A549 (cell line): ENCODE measurements around the gene OR2H1. TPM values are rescaled to one million over a fixed set of nuclear protein-coding genes. Genes with fewer than 3 reads are reported as not detected.

Experiments used
- ATAC-seq, 2 experiments: fragments of 200-7000 bp in 1 of 2; fragments of >200 bp in 1 of 2; cut with Nextera tagmentation in 1 of 2; cut with Tn5 transposase in 1 of 2; 3 replicates each; pipeline versions ENCODE4 v1.8.0 to v1.9.1; 2018 to 2020; ENCODE audit warnings: mild to moderate bottlenecking in 1 of 2, moderate library complexity in 1 of 2
- CTCF ChIA-PET: fragments of 300-600 bp; sonication (Branson Sonifier 250); formaldehyde crosslinking; extraction: SDS; loops from one replicate; lab custom pipeline; 2021; ENCODE audit warnings: antibody characterized with exemption, inconsistent platforms; lab: Yijun Ruan, JAX
- POLR2A ChIA-PET: fragments of 350-600 bp; formaldehyde crosslinking; extraction: SDS; loops from one replicate; lab custom pipeline; 2021; ENCODE audit warnings: antibody characterized with exemption, inconsistent platforms; lab: Yijun Ruan, JAX
- DNase-seq, 2 experiments: peaks; one replicate each; pipeline versions ENCODE4 v3.0.0 to v3.0.0-alpha.2; 2011 to 2016; ENCODE audit warnings: low read depth in 1 of 2, low spot score in 1 of 2
- FAIRE-seq: peaks from 2 replicates; lab custom pipeline; 2011; peaks lifted over from hg19 to GRCh38; lab: Jason Lieb, UNC
- H3K27ac ChIP-seq, 2 experiments: fragments of >200 bp; sonication (Bioruptor Twin); formaldehyde crosslinking; 3 replicates each; pipeline ENCODE4 v1.5.1; 2016 to 2017
- H3K4me1 ChIP-seq: fragments of >200 bp; sonication (Bioruptor Twin); formaldehyde crosslinking; 3 replicates; pipeline ENCODE4 v1.6.1; 2016
- H3K4me2 ChIP-seq: fragments of >200 bp; sonication (Bioruptor Twin); formaldehyde crosslinking; 3 replicates; pipeline ENCODE4 v1.6.1; 2016
- H3K4me3 ChIP-seq: fragments of >200 bp; sonication (Bioruptor Twin); formaldehyde crosslinking; 3 replicates; pipeline ENCODE4 v1.5.1; 2016
- H3K9me3 ChIP-seq: fragments of >200 bp; sonication (Bioruptor Twin); formaldehyde crosslinking; 3 replicates; pipeline ENCODE4 v1.6.1; 2016
- CBX2 ChIP-seq: fragments of 200-600 bp; sonication (generic); IDR thresholded peaks from 2 replicates; pipeline ENCODE4 v1.6.1; 2016; ENCODE audit warnings: low read depth, mild to moderate bottlenecking, borderline replicate concordance
- CHD4 ChIP-seq: fragments of 200-600 bp; sonication (generic); IDR thresholded peaks from 2 replicates; pipeline ENCODE4 v1.6.1; 2016; ENCODE audit warnings: antibody characterized with exemption, mild to moderate bottlenecking, borderline replicate concordance
- CTCF ChIP-seq: fragments of >200 bp; sonication (Bioruptor Twin); formaldehyde crosslinking; IDR thresholded peaks from 3 replicates; pipeline ENCODE4 v1.5.1; 2016
- EP300 ChIP-seq, 2 experiments: fragments of >200 bp; sonication (Bioruptor Twin); formaldehyde crosslinking; IDR thresholded peaks; 2 replicates in 1 of 2; 3 replicates in 1 of 2; pipeline ENCODE4 v1.6.1; 2016 to 2017
- FOSB ChIP-seq: fragments of 250-450 bp; sonication (Bioruptor Pico); IDR thresholded peaks from 2 replicates; pipeline ENCODE4 v1.5.0; 2020; ENCODE audit warnings: mild to moderate bottlenecking, moderate library complexity
- FOSL2 ChIP-seq, 2 experiments: fragments of 450-650 bp in 1 of 2; fragments of >200 bp in 1 of 2; sonication (Bioruptor Twin) in 1 of 2; formaldehyde crosslinking; IDR thresholded peaks; 2 replicates each; pipeline versions ENCODE4 v1.5.0 to v1.6.1; 2016 to 2020; ENCODE audit warnings: mild to moderate bottlenecking in 1 of 2, moderate library complexity in 1 of 2
- HOXB5 ChIP-seq: fragments of 250-450 bp; sonication (Bioruptor Pico); IDR thresholded peaks from 2 replicates; pipeline ENCODE4 v1.5.0; 2020; ENCODE audit warnings: mild to moderate bottlenecking, moderate library complexity
- KDM1A ChIP-seq: fragments of 200-600 bp; sonication (generic); IDR thresholded peaks from 2 replicates; pipeline ENCODE4 v1.6.1; 2016; ENCODE audit warnings: low read depth, mild to moderate bottlenecking
- KDM5A ChIP-seq: fragments of 200-600 bp; sonication (generic); IDR thresholded peaks from 2 replicates; pipeline ENCODE4 v1.6.1; 2016; ENCODE audit warnings: antibody characterized with exemption, mild to moderate bottlenecking
- NPAS2 ChIP-seq: fragments of 250-450 bp; sonication (Bioruptor Pico); IDR thresholded peaks from 2 replicates; pipeline ENCODE4 v1.8.0; 2022; ENCODE audit warnings: mild to moderate bottlenecking, moderate library complexity, borderline replicate concordance
- NR3C1 ChIP-seq: fragments of >200 bp; sonication (Bioruptor Twin); formaldehyde crosslinking; IDR thresholded peaks from 3 replicates; pipeline ENCODE4 v1.6.1; 2017
- POLR2A ChIP-seq: IDR thresholded peaks from 2 replicates; pipeline ENCODE4 v1.6.1; 2012; ENCODE audit warnings: mild to moderate bottlenecking, low read length
- RFX5 ChIP-seq: fragments of 450-650 bp; IDR thresholded peaks from 2 replicates; pipeline ENCODE4 v1.7.1; 2014; ENCODE audit warnings: antibody characterized with exemption, mild to moderate bottlenecking, moderate library complexity
- TP53 ChIP-seq: fragments of 250-450 bp; sonication (Bioruptor Pico); IDR thresholded peaks from 2 replicates; pipeline ENCODE4 v1.5.0; 2021; ENCODE audit warnings: mild to moderate bottlenecking, moderate library complexity
- USF2 ChIP-seq: fragments of 450-650 bp; IDR thresholded peaks from 2 replicates; pipeline ENCODE4 v1.6.1; 2014; ENCODE audit warnings: antibody characterized with exemption
- WGBS: methylation state at CpG from one replicate; pipeline ENCODE4 v1.1.6; 2017; ENCODE audit errors: missing lambda C conversion rate; 5-methylcytosine and 5-hydroxymethylcytosine counted together
- polyA plus RNA-seq, 4 experiments: library from polyadenylated mRNA; depleted of rRNA in 3 of 4; stranded (reverse); fragments of >200 nt; fragmentation: RNase III in 1 of 4; extraction: RNeasy Plus Mini Kit Qiagen cat#74134 plus additional on column Dnase treatment in 1 of 4; gene quantifications; 2 replicates in 3 of 4; 3 replicates in 1 of 4; pipeline ENCODE4 v1.2.3, GENCODE V29; 2011 to 2017

Gene OR2H1
- polyA plus RNA-seq, 2 of the 4 experiments (the other 2 are of a cell fraction) = not detected

- TF ChIP-seq HOXB5 = no peak
- TF ChIP-seq KDM1A = no peak
- TF ChIP-seq NR3C1 = no peak
- no peak for TF ChIP-seq TP53 (CRISPR knock-in tag)
- no peak for TF ChIP-seq CBX2
These were observed 36.3 kb downstream of the OR2H1 start (continued) for GRCh38 chr6:29493261-29493660.

GRCh38 chr6:29494131-29494530, 37.2 kb downstream of the OR2H1 start:
- 10% methylated on average over 2 of the region's 2 CpGs for WGBS
- CTCF ChIA-PET = no interaction called here
- FAIRE-seq = no peak

GRCh38 chr6:29495571-29495970, 38.6 kb downstream of the OR2H1 start:
- ChIA-PET CTCF (interaction anchor here (0.6 kb wide), 1 partner anchor 100 kb away, joined by 5 read pairs; no protein-coding TSS in a partner anchor), POLR2A (no interaction called here)
- 16% methylated on average over 4 of the region's 4 CpGs for WGBS
- Histone ChIP-seq H3K4me2 (no peak overlapping the region), H3K27ac (no peak overlapping the region), H3K4me3 (no peak overlapping the region), H3K4me1 (no peaks in the 10 kb centered on the region), H3K9me3 (no peaks in the 10 kb centered on the region)
- no peak for TF ChIP-seq NPAS2 (CRISPR knock-in tag)
- TF ChIP-seq KDM5A = no peak
- TF ChIP-seq CTCF = no peak
- TF ChIP-seq CBX2 = no peak
- TF ChIP-seq CHD4 = no peak
- TF ChIP-seq FOSL2 (IDR thresholded peaks at IDR 0.05) = no peak
- no peak for TF ChIP-seq FOSL2 (CRISPR knock-in tag; IDR thresholded peaks at IDR 0.05)
- FAIRE-seq (no peak), DNase-seq (no peak), ATAC-seq (no peak)

More at GRCh38 chr6:29494131-29494530, 37.2 kb downstream of the OR2H1 start:
- Histone ChIP-seq H3K4me2 (no peak overlapping the region), H3K4me1 (no peaks in the 10 kb centered on the region), H3K27ac (no peak overlapping the region), H3K9me3 (no peaks in the 10 kb centered on the region), H3K4me3 (no peak overlapping the region)
- no peak for ATAC-seq
- DNase-seq = no peak
- POLR2A ChIA-PET = no interaction called here
- TF ChIP-seq FOSL2 (IDR thresholded peaks at IDR 0.05) = no peak
- no peak for TF ChIP-seq FOSL2 (CRISPR knock-in tag; IDR thresholded peaks at IDR 0.05)

GRCh38 chr6:29496961-29497360, 40.0 kb downstream of the OR2H1 start:
- Histone ChIP-seq H3K27ac (no peak overlapping the region), H3K9me3 (no peaks in the 10 kb centered on the region)
- 13% methylated on average over 4 of the region's 4 CpGs for WGBS
- DNase-seq (no peak), FAIRE-seq (no peak), ATAC-seq (no peak)
- ChIA-PET CTCF (no interaction called here), POLR2A (no interaction called here)
- TF ChIP-seq EP300 (IDR thresholded peaks at IDR 0.05) (no peak), RFX5 (no peak), POLR2A (no peak), USF2 (no peak), CHD4 (no peak)
- TF ChIP-seq, all 56 proteins: peak for 0
- no peak overlapping the region for H3K4me3 ChIP-seq
- H3K4me1 ChIP-seq = no peaks in the 10 kb centered on the region
- no peak overlapping the region for H3K4me2 ChIP-seq

- Histone ChIP-seq H3K4me3 (no peak overlapping the region), H3K4me1 (no peaks in the 10 kb centered on the region), H3K4me2 (no peak overlapping the region), H3K27ac (no peak overlapping the region), H3K9me3 (no peaks in the 10 kb centered on the region)
- FAIRE-seq (no peak), DNase-seq (no peak), ATAC-seq (no peak)
- CTCF ChIA-PET = no interaction called here
- TF ChIP-seq FOSB (CRISPR knock-in tag) (no peak), NR3C1 (no peak)
- POLR2A ChIA-PET = no interaction called here
- 39% methylated on average over 5 of the region's 5 CpGs for WGBS
These were observed 42.7 kb downstream of the OR2H1 start for GRCh38 chr6:29499704-29500103.
